CMK (cell line): Measurements from ENCODE around the gene MDM2.

Experiments
- DNase-seq: peaks from one replicate; pipeline ENCODE4 v3.0.0-alpha.2; 2010; ENCODE audit warnings: low read depth

Gene MDM2

DNA sequence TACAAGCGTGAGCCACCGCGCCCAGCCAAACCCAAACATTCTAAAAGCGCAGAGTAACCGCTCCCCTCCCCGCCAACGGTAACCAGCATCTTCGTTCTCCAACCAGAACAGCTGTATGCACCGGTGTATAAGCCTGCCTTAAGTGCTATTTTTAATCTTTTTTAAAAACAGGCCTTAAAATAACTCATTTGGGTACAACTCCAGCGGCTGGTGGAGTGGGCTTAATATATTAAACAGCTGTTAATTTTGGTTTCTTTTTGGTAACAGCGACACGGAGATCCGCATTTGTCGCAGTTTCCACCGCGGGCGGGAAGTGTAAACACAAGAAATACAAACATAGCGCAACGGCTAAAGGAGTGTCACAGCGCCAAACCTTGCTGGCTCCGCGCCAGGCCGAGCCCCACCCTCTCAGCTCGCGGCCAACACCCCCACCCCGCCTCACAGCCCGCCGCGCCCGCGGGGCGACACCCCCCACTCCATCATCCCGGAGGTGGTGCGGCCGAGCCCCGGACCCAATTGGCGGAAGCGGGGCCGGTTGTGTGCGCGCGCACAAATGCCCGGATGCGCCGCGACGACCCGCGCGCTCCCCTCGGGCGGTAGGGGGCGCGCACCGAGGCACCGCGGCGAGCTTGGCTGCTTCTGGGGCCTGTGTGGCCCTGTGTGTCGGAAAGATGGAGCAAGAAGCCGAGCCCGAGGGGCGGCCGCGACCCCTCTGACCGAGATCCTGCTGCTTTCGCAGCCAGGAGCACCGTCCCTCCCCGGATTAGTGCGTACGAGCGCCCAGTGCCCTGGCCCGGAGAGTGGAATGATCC, at the start of gene MDM2:
TSS of gene MDM2 (plus strand) at position 602 of the 812 bp plus-strand sequence. CDS start 301 bp downstream, outside the sequence.
- peak; percentile 75 for DNase-seq

GRCh38 chr12:68759852-68760251, 48.1 kb upstream of the MDM2 start:
- no peak for DNase-seq

GRCh38 chr12:68760806-68761441, 47.1 kb upstream of the MDM2 start:
- no peak for DNase-seq

- DNase-seq, result no peak
Measured at GRCh38 chr12:68761442-68761812, 46.5 kb upstream of the MDM2 start.

- no peak for DNase-seq
Measured at GRCh38 chr12:68761901-68762630, 45.9 kb upstream of the MDM2 start.

DNA sequence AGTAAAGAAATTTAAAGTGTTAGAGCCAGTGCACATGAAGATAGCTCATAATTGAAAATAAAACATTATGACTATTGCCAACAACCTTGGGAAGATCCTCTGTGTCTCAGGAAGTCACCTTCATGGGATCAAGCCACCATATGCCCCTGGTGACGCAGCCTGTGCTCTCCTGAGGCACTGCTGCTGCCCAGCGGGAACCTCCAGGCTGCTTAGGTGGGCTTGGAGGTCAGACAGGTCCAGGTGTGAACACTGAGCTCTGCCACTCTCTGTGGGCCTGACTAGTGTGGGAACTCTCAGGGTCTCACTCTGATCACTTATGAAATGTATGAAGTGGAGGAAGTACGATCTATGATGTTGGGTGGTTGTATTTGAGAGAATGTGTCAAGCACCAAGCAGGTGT, 45.3 kb upstream of the MDM2 start:
- DNase-seq, result no peak

GRCh38 chr12:68765696-68766095, 42.3 kb upstream of the MDM2 start:
- no peak for DNase-seq

DNA sequence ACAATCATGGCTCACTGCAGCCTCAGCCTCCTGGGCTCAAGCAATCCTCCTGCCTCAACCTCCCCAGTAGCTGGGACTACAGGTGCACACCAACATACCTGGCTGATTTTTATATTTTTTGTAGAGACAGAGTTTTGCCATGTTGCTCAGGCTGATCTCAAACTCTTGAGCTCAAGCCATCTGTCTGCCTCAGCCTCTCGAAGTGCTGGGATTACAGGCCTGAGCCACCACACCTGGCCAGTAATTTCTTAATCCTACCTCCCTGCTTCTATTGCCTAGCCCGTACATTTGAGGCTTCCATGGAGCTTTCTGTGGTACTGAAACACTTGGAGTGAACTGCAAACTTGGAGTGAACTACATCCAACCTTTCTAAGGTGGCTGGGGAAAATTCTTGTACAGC, 41.3 kb upstream of the MDM2 start:
- DNase-seq, result no peak

DNA sequence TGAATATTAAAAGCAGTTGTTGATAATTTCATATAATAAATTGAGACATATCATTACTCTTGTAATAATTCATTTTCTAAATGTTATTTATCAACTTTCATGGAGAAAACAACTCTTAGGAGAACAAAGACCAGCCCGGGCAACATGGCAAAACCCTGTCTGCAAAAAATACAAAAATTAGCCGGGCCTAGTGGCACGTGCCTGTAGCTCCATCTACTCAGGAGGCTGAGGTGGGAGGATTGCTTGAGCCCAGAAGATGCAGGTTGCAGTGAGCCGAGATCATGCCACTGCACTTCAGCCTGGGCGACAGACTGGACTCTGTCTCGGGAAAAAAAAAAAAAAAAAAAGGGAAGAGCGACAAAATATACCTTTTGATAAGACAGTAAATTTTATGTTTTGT, 40.8 kb upstream of the MDM2 start:
- no peak for DNase-seq

DNA sequence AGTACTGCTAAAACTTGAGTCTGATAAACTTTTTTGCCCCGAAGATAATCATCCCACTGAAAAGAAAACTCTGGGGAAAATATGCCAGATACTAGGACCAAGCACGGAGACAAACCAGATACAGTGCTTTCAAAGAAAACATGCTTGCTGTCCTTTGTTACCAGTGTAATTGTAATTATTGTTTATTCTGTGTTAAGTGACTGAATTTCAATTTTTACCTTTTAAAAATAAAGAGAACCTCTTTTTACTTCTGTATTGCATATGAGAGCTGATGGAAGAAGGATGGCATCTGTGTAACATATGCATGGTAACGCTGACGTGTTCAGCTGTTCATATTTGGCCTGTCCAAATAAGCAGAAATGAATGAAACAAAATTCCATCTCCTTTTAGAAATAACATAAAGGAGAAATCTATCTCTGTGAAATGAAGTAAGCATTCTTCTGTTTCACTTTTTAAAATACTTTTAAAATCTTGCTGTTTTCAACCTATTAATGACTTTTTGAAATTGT, 39.5 kb upstream of the MDM2 start:
- DNase-seq, result no peak

DNA sequence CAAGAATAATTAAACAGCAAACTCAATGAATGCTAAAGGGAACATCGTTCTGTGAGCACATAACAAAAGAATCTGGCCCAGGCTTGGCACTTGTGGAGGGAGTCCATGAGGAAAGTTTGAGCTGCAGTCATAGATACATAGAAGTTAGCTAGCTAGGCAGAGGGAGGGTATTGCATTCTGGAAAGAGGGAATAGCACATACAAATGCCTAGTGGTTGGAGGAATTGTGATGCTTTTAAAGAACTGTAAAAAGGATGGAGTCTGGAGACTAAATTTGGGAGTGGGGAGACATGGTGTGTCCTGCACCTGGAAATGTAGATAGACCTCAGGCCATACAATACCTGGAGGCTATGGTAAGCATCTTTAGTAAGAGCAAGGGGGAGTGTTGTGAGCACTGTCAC, 38.0 kb upstream of the MDM2 start:
- no peak for DNase-seq

GRCh38 chr12:68771223-68771925, 36.6 kb upstream of the MDM2 start:
- DNase-seq, result peak; percentile 67

DNA sequence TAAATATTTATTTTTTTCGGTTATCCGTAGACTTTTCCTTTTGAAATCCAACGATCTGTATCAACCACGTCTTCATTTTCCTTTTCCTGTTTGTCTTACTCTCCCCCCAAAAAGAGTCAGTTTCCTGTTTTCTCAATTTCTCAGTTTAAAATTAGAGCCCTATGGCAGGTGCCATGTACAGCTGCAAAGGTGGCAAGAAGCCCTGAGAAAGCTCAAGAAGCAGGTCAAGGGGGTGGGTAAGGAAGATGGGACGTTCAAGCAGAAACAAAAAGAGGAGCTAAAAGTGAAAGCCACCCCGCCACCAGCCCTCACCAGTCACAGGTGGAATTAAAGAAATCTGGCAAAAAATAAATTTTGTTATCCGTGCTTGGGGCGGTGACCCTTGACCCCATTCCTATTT, 35.3 kb upstream of the MDM2 start:
- no peak for DNase-seq

- DNase-seq, result no peak
Measured at GRCh38 chr12:68773582-68773981, 34.4 kb upstream of the MDM2 start.

DNA sequence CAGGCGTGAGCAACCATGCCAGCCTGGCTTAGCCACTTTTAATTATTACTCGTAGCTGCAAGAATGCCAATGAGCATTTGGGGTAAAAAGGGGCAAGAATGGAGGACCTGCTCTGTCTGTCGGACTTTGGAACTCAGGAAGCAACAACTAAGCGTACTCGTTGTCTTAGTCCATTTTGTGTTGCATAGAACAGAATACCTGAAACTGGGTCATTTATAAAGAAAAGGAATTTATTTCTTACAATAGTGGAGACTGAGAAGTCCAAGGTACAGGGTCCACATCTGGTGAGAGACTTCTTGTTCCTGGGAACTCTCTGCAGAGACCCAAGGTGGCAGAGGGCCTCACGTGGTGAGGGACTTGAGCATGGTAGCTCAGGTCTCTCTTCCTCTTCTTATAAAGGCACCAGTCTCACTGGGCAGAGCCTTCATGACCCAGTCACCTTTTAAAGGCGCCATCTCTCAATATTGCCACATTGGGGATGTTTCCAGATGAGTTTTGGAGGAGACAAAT, 32.8 kb upstream of the MDM2 start:
- DNase-seq, result no peak

DNA sequence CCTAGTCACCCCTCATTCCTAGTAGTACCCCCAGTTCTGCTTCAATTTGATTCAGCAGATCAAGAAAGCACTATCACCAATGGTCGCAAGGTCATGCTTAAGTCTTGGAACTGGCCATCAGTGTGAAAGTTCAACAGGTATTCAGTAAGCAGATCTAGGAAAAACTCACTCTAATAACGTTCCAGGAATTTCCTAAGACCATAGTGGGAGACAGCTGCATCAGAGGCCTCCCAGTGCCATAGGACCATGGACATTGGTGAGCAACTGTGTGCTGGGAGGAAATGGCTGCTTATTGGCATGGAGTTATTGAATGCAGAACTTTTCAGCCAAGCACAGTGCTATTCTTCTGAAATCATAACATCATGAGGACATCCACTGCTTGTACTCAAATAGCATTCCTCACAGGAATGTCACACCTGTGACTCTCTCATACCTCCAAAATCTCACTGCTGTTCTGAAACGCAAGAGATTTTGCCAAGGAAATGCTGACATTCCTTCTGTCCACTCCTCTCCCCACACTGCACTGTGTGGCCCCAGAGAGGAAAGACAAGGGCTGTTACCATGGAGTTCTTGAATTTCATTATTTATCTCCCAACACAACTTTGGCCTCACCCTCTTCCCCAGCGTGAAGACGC, 30.9 kb upstream of the MDM2 start:
- no peak for DNase-seq

DNA sequence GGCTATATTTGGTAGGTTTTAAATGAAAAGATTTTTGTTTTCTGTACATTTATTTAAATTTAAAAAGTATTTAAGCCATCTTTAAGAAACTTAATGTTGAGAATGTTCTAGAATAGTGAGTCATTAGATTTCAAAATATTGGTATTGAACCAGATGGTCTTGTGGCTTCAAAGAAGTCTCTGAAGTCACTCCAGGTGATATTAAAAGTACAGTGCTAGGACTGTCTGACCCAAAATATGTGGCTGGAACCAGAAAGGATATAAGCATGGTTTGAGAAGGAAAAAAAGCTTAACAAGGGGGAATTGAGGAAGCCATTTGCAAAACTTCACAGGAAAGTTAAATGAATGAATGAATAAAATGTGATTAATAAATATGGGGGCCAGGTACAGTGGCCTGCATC, 28.7 kb upstream of the MDM2 start:
- DNase-seq, result no peak

DNA sequence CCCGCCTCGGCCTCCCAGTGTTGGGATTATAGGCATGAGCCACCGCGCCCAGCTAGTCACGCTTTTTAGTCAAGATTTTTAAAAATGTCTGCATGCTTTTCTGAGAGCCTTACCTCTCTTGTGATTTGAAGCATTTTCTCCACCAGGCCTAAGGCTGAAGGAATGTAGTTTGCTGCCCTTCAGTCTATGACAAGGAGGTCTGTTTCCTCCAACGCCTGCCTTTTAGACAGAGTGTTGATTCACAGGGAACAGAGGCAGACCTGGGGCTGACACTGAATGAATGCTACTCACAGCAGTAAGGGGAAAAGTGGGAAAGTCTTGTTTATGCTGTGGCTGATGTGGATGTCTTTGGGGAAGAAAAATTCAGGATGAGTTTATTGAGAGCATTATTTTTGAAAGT, 27.2 kb upstream of the MDM2 start:
- no peak for DNase-seq

GRCh38 chr12:68781728-68782127, 26.2 kb upstream of the MDM2 start:
- DNase-seq, result no peak

GRCh38 chr12:68784015-68784414, 24.0 kb upstream of the MDM2 start:
- no peak for DNase-seq

GRCh38 chr12:68785358-68785757, 22.6 kb upstream of the MDM2 start:
- no peak for DNase-seq

DNA sequence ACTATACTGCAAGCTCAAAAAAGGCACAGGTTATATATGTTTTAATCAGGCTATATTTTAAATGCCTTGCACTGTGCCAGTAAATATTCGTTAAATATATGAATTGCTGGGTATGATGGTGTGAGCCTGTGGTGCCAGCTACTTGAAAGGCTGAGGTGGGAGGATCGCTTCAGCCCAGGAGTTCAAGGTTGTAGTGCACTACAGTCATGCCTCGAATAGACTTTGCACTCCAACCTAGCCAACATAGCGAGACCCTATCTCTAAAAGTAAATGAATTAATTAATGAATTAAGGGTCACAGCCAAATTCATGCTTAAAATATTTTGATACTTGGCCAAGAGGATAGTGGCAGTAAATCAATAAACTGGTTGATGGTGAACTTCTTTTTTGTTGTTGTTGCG, 22.2 kb upstream of the MDM2 start:
- DNase-seq, result no peak
